HFFc6 (cell line): ENCODE results near the gene OTUB1. TPM values are rescaled to one million over a fixed set of nuclear protein-coding genes. Genes with fewer than 3 reads are reported as not detected.
A peak's percentile ranks its signal among the peaks of the same experiment; 100 is the strongest.

ENCODE experiments used
- DNase-seq: peaks from one replicate; pipeline ENCODE4 v3.0.0-alpha.2; 2018
- H3K27ac Mint-ChIP-seq: 2 replicates; pipeline ENCODE4 v1.8.0; 2020; ENCODE audit warnings: mild to moderate bottlenecking, mixed read lengths
- H3K27me3 Mint-ChIP-seq: 2 replicates; pipeline ENCODE4 v1.8.0; 2021; ENCODE audit warnings: mild to moderate bottlenecking, moderate library complexity, mixed read lengths; ENCODE audit not compliant: insufficient read depth
- H3K36me3 Mint-ChIP-seq: 2 replicates; pipeline ENCODE4 v1.8.0; 2021; ENCODE audit warnings: low read depth, mixed read lengths
- H3K4me1 Mint-ChIP-seq: 2 replicates; pipeline ENCODE4 v1.8.0; 2020; ENCODE audit warnings: low read depth, mixed read lengths
- H3K4me3 Mint-ChIP-seq: 2 replicates; pipeline ENCODE4 v1.8.0; 2020; ENCODE audit warnings: mild to moderate bottlenecking, moderate library complexity, mixed read lengths
- H3K9me3 Mint-ChIP-seq: 2 replicates; pipeline ENCODE4 v1.8.0; 2020; ENCODE audit warnings: mild to moderate bottlenecking, mixed read lengths
- total RNA-seq, 6 experiments: library from RNA; stranded (reverse); fragmentation: NEBNext Ultra II Directional; extraction: Animal tissue kit (Norgen Biotek cat#: 25700); gene quantifications; 2 replicates in 1 of 6; 3 replicates in 5 of 6; pipeline ENCODE4 v1.2.3, GENCODE V29; 2021
- TF ChIP-seq, protein P1 (sequence below): fragments of 200-600 bp; sonication (generic); IDR thresholded peaks from 2 replicates; pipeline ENCODE4 v1.5.0; 2021; ENCODE audit warnings: antibody characterized with exemption, mild to moderate bottlenecking

Gene OTUB1
- total RNA-seq, 6 experiments from 2014 or later = 84.4 to 98.2 (median 90.9) TPM

GRCh38 chr11:63979426-63979825 is 6.8 kb upstream of the OTUB1 start:
- peaks cover 2% of the 10 kb centered on the region; the same call in 1 of the 2 replicates for H3K27me3 Mint-ChIP-seq

DNA sequence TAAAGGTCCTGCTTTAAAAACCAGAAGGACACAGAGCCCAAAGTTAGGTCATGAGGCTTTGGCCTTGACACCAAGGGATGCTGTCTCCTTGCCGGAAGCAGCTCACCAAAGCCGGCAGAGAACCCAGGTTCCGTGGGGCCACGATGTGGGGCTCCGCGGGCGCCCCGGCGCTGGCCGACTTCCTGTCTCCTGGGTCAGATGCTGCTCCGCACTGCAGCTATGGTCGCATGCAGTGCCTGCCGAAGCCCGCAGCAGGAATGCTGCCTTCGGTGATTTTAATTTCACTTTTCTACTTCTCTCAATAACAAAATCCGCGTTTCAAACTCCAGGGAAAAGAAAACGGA is 454 bp upstream of the OTUB1 start:
- Mint-ChIP-seq H3K27ac (peak overlapping the region; percentile 99), H3K4me3 (peak overlapping the region; percentile 96), H3K9me3 (no peaks in the 10 kb centered on the region), H3K4me1 (peaks cover 40% of the 10 kb centered on the region), H3K27me3 (peaks cover 5% of the 10 kb centered on the region), H3K36me3 (peaks cover 11% of the 10 kb centered on the region)
- TF ChIP-seq, protein P1, sequence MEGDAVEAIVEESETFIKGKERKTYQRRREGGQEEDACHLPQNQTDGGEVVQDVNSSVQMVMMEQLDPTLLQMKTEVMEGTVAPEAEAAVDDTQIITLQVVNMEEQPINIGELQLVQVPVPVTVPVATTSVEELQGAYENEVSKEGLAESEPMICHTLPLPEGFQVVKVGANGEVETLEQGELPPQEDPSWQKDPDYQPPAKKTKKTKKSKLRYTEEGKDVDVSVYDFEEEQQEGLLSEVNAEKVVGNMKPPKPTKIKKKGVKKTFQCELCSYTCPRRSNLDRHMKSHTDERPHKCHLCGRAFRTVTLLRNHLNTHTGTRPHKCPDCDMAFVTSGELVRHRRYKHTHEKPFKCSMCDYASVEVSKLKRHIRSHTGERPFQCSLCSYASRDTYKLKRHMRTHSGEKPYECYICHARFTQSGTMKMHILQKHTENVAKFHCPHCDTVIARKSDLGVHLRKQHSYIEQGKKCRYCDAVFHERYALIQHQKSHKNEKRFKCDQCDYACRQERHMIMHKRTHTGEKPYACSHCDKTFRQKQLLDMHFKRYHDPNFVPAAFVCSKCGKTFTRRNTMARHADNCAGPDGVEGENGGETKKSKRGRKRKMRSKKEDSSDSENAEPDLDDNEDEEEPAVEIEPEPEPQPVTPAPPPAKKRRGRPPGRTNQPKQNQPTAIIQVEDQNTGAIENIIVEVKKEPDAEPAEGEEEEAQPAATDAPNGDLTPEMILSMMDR = no peak
- no peak for DNase-seq

More at GRCh38 chr11:63979426-63979825, 6.8 kb upstream of the OTUB1 start:
- Mint-ChIP-seq H3K9me3 (no peaks in the 10 kb centered on the region), H3K4me3 (no peak overlapping the region), H3K4me1 (peaks cover 40% of the 10 kb centered on the region), H3K36me3 (peaks cover 12% of the 10 kb centered on the region), H3K27ac (no peak overlapping the region)
- DNase-seq = no peak
- TF ChIP-seq, protein P1 = no peak

DNA sequence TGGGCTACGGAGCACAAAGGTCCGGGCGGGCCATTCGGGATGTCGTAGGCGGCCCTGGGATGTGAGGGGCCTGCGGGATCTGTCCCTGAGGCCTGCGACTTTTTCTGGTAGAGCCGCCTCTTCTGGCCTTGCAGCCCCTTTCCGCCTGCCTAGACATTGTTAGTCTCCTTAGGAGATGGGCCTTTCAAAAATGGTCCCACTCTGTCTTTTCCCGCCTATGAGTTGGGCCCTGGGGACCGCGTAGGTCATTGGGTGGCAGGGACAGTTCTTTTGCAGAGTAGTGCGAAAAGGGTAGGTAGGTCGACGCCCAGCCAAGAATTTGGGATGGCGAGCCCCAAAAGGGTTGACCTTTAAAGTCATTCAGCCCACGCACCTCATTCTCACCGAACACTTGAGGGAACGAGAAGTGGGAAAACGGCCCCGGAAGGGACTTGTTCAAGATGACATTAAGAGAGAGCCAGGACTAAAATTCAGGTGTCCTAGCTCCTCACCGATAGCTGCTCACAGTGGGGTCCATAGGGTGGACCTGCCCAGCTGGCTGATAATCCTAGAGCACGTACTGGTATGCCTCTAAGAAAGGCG is 785 bp downstream of the OTUB1 start:
- Mint-ChIP-seq H3K9me3 (no peaks in the 10 kb centered on the region), H3K4me1 (peaks cover 29% of the 10 kb centered on the region), H3K4me3 (peak overlapping the region; percentile 86), H3K27me3 (peaks cover 4% of the 10 kb centered on the region), H3K27ac (no peak overlapping the region; the same call in 1 of the 2 replicates), H3K36me3 (peaks cover 18% of the 10 kb centered on the region)
- TF ChIP-seq, protein P1 = no peak
- DNase-seq = no peak

- H3K4me3 Mint-ChIP-seq = no peak overlapping the region
- no peaks in the 10 kb centered on the region for H3K9me3 Mint-ChIP-seq
- no peak overlapping the region for H3K27ac Mint-ChIP-seq
- H3K36me3 Mint-ChIP-seq = peaks cover 18% of the 10 kb centered on the region
- TF ChIP-seq, protein P1 = no peak
- H3K4me1 Mint-ChIP-seq = peaks cover 8% of the 10 kb centered on the region
- peaks cover 4% of the 10 kb centered on the region for H3K27me3 Mint-ChIP-seq
- no peak for DNase-seq
Measured at GRCh38 chr11:63991558-63991957, 5.3 kb downstream of the OTUB1 start.

DNA sequence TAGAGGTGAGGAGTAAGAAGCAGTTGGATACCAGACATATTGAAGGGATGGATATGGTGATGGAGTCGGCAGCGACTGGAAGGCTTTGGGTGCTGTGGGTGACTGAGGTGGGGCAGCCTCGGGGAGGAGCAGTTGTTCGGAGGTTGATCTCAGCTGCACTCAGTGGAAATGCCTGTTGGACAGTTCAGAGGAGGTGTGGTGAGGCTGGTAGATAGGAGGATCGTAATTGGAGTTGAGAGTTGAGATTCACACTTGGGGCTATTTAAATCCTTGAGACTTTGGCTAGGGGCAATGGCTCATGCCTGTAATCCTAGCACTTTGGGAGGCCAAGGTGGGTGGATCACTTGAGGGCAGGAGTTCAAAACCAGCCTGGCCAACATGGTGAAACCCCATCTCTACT is 6.9 kb downstream of the OTUB1 start:
- no peak overlapping the region for H3K4me3 Mint-ChIP-seq

More for the DNA sequence above, 6.9 kb downstream of the OTUB1 start:
- H3K27me3 Mint-ChIP-seq = peaks cover 4% of the 10 kb centered on the region
- no peaks in the 10 kb centered on the region; the same call in 1 of the 2 replicates for H3K4me1 Mint-ChIP-seq
- DNase-seq = no peak
- TF ChIP-seq, protein P1 = no peak
- peaks cover 18% of the 10 kb centered on the region for H3K36me3 Mint-ChIP-seq
- H3K9me3 Mint-ChIP-seq = no peaks in the 10 kb centered on the region
- H3K27ac Mint-ChIP-seq = no peak overlapping the region
